ENCODE data around the gene PRTFDC1.

GRCh38 chr10:24988831-24989640, 36.6 kb upstream of the PRTFDC1 start:
- TF ChIP-seq, protein P1, sequence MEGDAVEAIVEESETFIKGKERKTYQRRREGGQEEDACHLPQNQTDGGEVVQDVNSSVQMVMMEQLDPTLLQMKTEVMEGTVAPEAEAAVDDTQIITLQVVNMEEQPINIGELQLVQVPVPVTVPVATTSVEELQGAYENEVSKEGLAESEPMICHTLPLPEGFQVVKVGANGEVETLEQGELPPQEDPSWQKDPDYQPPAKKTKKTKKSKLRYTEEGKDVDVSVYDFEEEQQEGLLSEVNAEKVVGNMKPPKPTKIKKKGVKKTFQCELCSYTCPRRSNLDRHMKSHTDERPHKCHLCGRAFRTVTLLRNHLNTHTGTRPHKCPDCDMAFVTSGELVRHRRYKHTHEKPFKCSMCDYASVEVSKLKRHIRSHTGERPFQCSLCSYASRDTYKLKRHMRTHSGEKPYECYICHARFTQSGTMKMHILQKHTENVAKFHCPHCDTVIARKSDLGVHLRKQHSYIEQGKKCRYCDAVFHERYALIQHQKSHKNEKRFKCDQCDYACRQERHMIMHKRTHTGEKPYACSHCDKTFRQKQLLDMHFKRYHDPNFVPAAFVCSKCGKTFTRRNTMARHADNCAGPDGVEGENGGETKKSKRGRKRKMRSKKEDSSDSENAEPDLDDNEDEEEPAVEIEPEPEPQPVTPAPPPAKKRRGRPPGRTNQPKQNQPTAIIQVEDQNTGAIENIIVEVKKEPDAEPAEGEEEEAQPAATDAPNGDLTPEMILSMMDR (IDR thresholded peaks at IDR 0.05 in 8 of 11, conservative IDR thresholded peaks at IDR 0.05 in 3 of 11): no peak
- no peak for TF ChIP-seq POLR2A (IDR thresholded peaks at IDR 0.05)
